GM21360 (cell line): ENCODE data around the gene MYO18B.
"Not testable (repeated sequence)": the region's sequence is repeated elsewhere in the genome, so short reads cannot be mapped to it uniquely, and the experiment has no call there.

Experiments
- ATAC-seq: cut with Tn5 transposase; IDR thresholded peaks from one replicate; pipeline ENCODE4 v1.9.1; 2021; ENCODE audit warnings: mild to moderate bottlenecking, moderate library complexity; ENCODE audit not compliant: unreplicated experiment

Gene MYO18B

DNA sequence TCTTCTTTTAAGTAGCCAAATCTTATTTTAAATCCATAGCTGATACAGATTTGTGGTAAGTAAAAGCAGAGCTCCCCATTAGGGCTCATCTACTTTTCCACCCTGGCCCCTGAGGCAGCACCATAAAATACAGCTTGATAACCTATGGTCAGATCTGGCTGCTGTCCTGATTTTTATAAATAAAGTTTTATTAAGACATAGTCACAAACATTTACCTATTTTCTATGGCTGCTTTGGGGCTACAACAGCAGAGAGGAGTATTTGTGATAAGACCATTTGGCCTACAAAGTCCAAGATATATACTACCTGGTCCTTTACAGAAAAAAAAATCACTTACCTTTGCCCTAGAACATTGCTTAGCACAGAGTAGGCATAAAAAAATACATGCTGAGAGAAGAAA is 227.3 kb downstream of the MYO18B start:
- no peak for ATAC-seq

GRCh38 chr22:25969901-25970300 is 227.9 kb downstream of the MYO18B start:
- ATAC-seq: no peak

DNA sequence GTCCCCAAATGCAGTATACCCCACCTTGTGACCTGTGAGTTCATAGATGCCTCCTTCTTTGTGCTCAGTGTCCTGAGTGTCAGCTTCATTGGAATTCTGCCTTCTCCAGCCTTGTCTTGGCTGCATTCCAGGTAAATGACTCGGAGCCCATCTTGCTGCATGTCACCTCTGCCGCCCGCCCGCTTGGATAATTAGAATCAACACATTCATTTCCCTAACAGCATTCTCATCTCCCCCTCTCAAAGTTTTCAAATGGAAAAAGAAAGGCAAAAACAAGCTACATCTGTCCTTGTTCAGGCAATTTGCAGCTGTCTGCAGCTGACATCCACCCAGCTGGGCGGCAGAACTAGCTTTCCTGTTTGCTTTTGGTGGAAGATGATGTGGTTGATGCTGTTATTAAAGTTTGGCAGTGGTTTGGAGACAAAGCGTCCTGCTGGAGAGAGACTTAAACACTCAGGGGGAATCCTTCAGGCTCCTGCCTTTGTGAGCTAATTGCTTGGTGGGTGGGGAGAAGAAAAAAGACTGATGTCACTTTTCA is 228.5 kb downstream of the MYO18B start:
- ATAC-seq: no peak

DNA sequence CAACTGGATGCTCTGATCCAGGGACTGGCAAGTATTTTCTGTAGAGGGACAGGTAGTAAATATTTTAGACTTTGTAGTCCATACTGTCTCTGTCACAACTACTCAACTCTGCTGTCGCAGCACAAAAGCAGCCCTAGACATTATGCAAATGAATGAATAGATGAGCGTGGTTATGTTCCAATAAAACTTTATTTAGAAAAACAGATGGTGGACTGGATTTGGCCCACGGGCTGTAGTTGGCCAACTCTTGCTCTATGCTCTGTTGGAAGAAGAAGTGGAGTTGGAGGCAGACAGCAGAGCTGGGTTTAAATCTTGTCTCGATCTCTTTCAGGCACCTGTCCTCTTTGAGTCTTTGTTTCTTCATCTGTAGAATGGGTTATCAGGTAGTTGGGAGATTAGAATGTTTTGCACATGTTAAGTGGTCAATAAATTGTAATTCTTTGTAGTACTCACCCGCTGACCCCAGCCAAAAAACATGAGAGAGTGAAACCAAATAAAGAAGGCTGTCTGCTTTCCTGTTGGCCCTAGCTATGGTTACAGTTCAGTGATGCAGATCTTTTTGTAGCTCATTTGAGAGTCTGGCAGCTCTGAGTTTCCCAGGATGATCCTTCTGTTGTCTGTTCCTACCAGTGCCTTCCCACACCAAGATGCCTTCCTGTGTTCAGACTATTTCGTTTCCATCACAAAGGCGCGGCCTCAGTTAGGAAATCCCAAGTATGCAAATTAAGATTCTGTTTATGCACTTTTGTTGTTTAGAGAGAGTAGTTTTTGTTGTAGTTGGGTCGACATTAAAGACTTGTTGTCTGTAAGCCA is 229.2 kb downstream of the MYO18B start:
- ATAC-seq: no peak

- no peak for ATAC-seq
Observed at GRCh38 chr22:25972397-25972796, 230.4 kb downstream of the MYO18B start.

- no peak for ATAC-seq
Observed at GRCh38 chr22:25976356-25976755, 234.4 kb downstream of the MYO18B start.

DNA sequence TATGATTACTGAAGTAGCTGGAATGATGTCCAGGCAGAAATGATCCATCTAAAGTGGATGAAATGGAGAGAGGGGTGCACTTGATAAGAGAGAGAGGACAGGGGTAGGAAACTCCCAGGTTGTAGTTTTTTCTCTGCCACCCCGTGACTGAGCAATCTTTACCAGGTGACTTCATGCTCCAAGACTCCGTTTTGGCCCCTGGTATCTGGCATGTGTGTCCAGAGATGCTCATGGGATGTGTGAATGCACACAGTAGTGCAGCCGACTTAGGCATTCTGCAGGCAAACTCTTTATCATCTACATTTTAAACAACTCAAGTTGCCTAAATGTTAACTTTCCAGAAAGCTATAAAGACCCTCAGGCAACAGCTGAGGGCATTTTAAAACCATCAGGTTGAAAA is 238.0 kb downstream of the MYO18B start:
- ATAC-seq: no peak

GRCh38 chr22:25984911-25985310 is 242.9 kb downstream of the MYO18B start:
- ATAC-seq: not testable (repeated sequence)

GRCh38 chr22:25987948-25988347 is 246.0 kb downstream of the MYO18B start:
- ATAC-seq: no peak

DNA sequence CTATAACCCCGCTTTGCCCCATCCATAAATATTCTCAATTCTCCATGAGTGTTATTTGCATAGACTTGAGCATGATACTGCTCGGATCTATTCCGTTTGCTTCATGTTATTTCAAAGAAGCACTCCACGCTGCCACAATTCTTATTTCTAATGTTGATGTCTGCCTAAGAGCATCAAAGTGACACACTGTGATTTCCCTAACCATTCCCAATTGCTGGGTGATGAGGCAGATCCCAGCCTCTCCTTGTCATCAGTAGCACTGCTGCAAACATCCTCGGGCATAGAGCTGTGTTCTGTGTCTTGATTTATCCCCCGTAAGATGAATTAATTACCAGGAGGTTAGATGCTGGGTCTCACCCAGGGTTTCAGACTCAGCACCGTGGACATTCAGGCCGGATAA is 249.0 kb downstream of the MYO18B start:
- no peak for ATAC-seq

- ATAC-seq: no peak
Observed at GRCh38 chr22:25992331-25992730, 250.3 kb downstream of the MYO18B start.

GRCh38 chr22:25996669-25997068 is 254.7 kb downstream of the MYO18B start:
- ATAC-seq: no peak

DNA sequence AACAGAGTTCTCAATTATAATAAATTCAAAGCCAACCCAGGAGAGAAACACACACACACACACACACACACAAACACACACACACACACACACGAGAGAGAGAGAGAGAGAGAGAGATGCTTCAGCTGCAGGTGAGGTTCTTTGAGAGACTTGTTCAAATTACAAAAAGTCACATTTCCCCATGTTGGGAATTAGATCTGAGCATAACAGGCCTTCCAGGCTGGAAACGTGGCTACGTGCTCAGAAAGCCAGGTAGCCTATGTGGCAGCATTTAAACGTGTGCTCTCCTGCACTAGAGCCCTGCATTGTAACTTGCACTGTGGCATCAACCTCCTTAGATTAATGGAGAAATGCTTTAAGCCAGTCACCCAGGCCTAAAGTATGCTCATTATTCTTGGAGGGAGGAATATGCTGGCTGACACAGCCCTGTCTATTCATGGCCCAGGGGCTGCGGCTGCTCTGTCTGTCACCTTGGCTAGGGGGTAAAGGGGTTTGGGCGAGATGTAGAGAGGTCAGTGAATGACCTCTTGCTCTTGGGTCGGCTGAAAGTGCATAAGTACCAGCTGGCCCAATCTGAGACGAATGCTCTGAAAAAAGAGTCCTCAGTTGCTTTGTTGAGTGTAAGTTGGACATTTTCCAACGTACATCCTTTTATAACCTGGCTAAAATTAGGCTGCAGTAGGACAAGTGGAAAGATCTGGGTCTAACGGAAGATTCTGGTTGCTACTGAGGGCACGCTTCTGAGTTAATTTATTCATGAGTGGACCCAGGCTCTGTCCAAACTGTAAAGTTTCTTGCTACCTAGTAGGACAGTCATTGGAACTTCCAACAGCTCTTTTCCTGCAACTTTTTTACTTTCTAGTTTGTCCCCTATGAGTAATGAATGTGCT is 256.1 kb downstream of the MYO18B start:
- no peak for ATAC-seq

GRCh38 chr22:26002456-26002855 is 260.5 kb downstream of the MYO18B start:
- no peak for ATAC-seq

DNA sequence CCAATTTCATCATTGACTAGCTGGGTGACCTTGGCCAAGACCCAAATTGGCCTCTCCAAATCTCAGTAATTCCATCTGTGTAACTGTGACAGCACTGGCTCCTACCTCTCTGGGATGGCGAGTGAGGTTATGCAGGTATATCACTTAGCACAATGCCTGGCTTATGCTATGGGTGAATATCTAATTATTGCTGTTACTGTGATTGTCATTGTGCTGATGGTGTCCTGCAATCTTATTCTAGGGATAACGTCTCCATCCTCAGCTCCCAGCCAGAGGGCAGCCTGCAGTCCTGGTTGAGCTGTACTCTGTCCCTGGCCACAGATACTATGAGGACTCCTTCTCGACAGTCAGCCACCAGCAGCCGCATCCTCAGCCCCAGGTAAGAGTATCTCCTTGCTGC is 262.5 kb downstream of the MYO18B start:
- ATAC-seq: no peak

- ATAC-seq: no peak
Observed at GRCh38 chr22:26008587-26008986, 266.6 kb downstream of the MYO18B start.

DNA sequence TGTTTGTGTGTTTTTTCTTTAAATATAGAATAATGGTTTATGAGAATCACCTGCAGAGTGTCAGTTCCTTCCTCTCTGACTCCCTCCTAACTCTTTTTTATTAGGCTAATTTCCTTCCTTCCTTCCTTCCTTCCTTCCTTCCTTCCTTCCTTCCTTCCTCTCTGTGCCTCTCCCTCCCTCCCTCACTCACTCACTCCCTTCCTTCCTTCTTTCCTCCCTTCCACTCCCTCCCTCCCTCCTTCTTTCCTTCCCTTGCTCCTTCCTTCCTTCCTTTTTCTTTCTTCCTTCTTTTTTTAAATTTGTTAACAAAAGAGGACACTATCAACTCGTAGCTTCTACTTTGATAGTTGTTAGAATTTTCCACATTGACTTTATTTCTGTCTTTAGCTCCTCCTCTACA is 274.9 kb downstream of the MYO18B start:
- ATAC-seq: no peak

DNA sequence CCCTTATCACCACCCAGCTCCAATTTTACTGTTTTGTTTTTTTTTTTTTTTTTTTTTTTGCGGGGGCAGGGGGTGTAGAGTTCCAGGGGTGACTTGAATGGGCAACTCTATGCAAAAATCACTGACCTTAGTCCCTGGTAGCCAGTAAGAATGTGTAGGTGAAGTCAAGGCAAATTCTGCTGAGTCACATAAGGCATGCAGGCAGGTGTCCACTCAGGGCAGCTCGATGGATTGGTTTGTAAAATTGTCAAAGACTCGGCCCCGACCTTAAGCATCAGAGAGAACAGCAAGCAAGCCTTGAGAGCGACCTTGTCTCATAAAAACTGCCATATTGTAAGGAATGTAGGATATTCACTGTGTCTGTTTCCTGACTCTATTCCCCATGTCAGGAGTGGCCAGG is 275.9 kb downstream of the MYO18B start:
- no peak for ATAC-seq

DNA sequence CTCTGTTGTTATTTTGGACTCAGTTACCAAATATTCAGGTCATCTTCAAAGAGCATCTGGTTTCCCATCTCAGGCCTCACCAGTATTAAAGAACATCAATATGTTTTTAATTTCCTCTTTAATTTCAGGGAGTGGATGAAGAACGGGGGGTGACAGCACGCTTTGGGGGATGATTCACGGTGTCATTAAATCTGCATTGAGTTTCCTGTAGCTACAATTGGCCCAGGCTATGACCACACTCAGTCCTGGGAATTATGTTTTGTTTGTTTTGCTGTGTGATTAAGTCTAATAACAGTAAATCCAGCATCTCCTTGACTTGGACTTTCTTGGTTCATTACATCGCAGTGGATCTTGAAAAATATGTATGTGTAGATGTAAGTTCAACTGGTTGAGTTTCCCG is 277.6 kb downstream of the MYO18B start:
- ATAC-seq: no peak

DNA sequence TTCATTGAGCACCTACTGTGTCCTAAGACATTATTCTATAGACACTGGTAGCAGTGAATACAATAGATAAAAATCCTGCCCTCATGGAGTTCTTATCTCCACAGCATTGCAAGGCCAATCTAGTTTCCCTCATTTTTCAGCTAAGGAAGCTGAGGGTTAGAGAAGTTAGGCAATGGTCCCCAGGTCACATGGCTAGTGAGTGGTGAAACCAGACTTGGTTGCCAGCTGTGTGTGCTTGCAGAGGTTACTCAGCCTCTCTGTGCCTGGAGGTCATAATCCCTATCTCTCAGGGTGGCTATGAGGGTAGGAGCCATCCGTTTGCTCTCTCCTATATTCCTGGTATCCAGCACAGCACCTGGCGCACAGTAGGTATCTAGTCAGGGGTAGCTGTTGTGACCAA is 279.5 kb downstream of the MYO18B start:
- ATAC-seq: no peak

GRCh38 chr22:26023104-26023775 is 281.3 kb downstream of the MYO18B start:
- ATAC-seq: no peak
